A673 (cell line): ENCODE data around the gene DAP3. TPM values are rescaled to one million over a fixed set of nuclear protein-coding genes. Genes with fewer than 3 reads are reported as not detected.

Experiments
- BruUV-seq: library from RNA; stranded (reverse); fragments of 400-500 nt; replicated peaks from 2 replicates; lab custom pipeline; 2021; lab: Mats Ljungman, UMichigan
- CTCF ChIA-PET: fragments of 300-600 bp; sonication (Branson Sonifier 250); formaldehyde crosslinking; loops from one replicate; lab custom pipeline; 2022; ENCODE audit warnings: antibody characterized with exemption; lab: Charles Lee
- POLR2A ChIA-PET: fragments of 300-600 bp; sonication (Branson Sonifier 250); formaldehyde crosslinking; loops from one replicate; lab custom pipeline; 2022; ENCODE audit warnings: antibody characterized with exemption; ENCODE audit not compliant: low non-redundant PET; lab: Charles Lee
- DNase-seq: peaks from one replicate; pipeline ENCODE4 v3.0.0-alpha.2; 2015; ENCODE audit warnings: low spot score
- H3K27ac ChIP-seq: fragments of 200-600 bp; sonication (generic); 2 replicates; pipeline ENCODE4 v1.5.1; 2016; ENCODE audit warnings: mixed run types, low read depth, mild to moderate bottlenecking, mixed read lengths, antibody characterized with exemption, low read length; ENCODE audit not compliant: poor library complexity, severe bottlenecking
- H3K27me3 ChIP-seq: fragments of 200-600 bp; sonication (generic); replicated peaks from 2 replicates; pipeline ENCODE4 v1.6.1; 2017; ENCODE audit warnings: mixed run types, low read depth, mild to moderate bottlenecking, mixed read lengths, antibody characterized with exemption, low read length; ENCODE audit not compliant: insufficient read depth, poor library complexity
- H3K36me3 ChIP-seq: fragments of 200-600 bp; sonication (generic); 2 replicates; pipeline ENCODE4 v1.6.1; 2016; ENCODE audit warnings: mixed run types, mild to moderate bottlenecking, mixed read lengths, antibody characterized with exemption, low read length; ENCODE audit not compliant: insufficient read depth, poor library complexity, severe bottlenecking
- H3K4me1 ChIP-seq: fragments of 200-600 bp; sonication (generic); 2 replicates; pipeline ENCODE4 v1.6.1; 2017; ENCODE audit warnings: mixed run types, mild to moderate bottlenecking, mixed read lengths, antibody characterized with exemption, low read length; ENCODE audit not compliant: insufficient read depth, poor library complexity, severe bottlenecking
- H3K4me3 ChIP-seq: fragments of 200-600 bp; sonication (generic); 2 replicates; pipeline ENCODE4 v1.5.1; 2016; ENCODE audit warnings: low read depth, mixed run types, mild to moderate bottlenecking, mixed read lengths, low read length; ENCODE audit not compliant: poor library complexity, severe bottlenecking
- H3K9me3 ChIP-seq: fragments of 200-600 bp; sonication (generic); 2 replicates; pipeline ENCODE4 v1.6.1; 2016; ENCODE audit warnings: mixed run types, low read depth, mild to moderate bottlenecking, mixed read lengths, antibody characterized with exemption, low read length; ENCODE audit not compliant: poor library complexity, severe bottlenecking
- CTCF ChIP-seq: fragments of 300-800, 200-600 bp; sonication (generic); conservative IDR thresholded peaks from 2 replicates; pipeline ENCODE4 v1.5.1; 2017; ENCODE audit warnings: low read depth, mild to moderate bottlenecking, antibody characterized with exemption, low read length, moderate library complexity, mixed read lengths
- EZH2 ChIP-seq: fragments of 200-600 bp; sonication (generic); IDR thresholded peaks from 2 replicates; pipeline ENCODE4 v1.6.1; 2017; ENCODE audit warnings: borderline replicate concordance, low read depth, mild to moderate bottlenecking, mixed read lengths, antibody characterized with exemption, low read length; ENCODE audit not compliant: poor library complexity, severe bottlenecking
- intact Hi-C: fragments of 100-400 bp; cut with micrococcal nuclease; formaldehyde crosslinking; loops from one replicate; pipeline ENCODE4 v1.10.0; 2022; ENCODE audit not compliant: unreplicated experiment
- total RNA-seq: library from RNA; stranded (reverse); gene quantifications from 2 replicates; pipeline ENCODE4 v1.2.3, GENCODE V29; 2021

DAP3 gene
- total RNA-seq, 1 experiment from 2014 or later, result 205 TPM

- Histone ChIP-seq H3K36me3 (peaks cover 32% of the 10 kb centered on the region), H3K27me3 (no peaks in the 10 kb centered on the region), H3K27ac (no peak overlapping the region), H3K4me1 (peaks cover 4% of the 10 kb centered on the region), H3K4me3 (no peak overlapping the region), H3K9me3 (peaks cover 14% of the 10 kb centered on the region)
- no peak for DNase-seq
- CTCF ChIA-PET, result no interaction called here
- POLR2A ChIA-PET, result no interaction called here
- TF ChIP-seq CTCF, result no peak
- BruUV-seq, result no TSS peak
- intact Hi-C loops, result no loop called here
Measured at GRCh38 chr1:155695072-155695471, 6.2 kb downstream of the DAP3 start.

DNA sequence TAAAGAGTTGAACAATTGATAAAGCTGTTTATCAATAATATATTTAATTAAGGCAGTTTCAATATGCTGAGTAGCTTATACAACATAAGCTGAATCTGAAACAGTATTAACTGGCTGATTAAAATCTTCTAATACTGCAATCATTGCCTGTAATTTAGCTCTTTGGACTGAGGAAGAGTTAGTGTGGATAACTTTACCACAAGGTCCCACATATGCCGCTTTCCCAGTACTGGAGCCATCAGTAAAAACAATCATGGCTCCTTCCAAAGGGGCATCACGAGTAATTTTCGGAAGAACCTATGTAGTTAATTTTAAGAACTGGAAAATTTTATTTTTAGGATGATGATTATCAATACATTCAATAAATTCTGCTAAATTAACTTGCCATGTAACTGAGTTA, 6.7 kb downstream of the DAP3 start:
- Histone ChIP-seq H3K4me1 (no peaks in the 10 kb centered on the region), H3K27ac (no peak overlapping the region), H3K27me3 (no peaks in the 10 kb centered on the region), H3K36me3 (peaks cover 28% of the 10 kb centered on the region), H3K4me3 (no peak overlapping the region), H3K9me3 (peaks cover 14% of the 10 kb centered on the region)
- TF ChIP-seq CTCF (no peak), EZH2 (no peak)
- no TSS peak for BruUV-seq
- intact Hi-C loops, result no loop called here
- ChIA-PET CTCF (no interaction called here), POLR2A (no interaction called here)
- DNase-seq, result no peak

DNA sequence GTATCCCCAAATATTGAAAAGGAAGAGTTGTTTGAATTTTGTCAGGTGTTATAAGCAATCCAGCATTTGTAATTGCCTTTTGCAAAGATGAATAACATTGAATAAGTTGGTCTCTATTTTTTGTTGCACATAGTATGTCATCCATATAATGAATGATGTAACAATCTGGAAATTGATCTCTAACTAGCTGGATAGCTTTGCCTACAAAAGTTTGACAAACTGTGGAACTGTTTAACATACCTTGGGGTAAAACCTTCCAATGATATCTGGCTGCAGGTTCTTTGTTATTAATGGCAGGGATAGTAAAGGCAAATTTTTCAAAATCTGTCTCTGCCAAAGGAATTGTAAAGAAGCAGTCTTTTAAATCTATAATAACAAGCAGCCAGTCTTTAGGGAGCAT, 7.6 kb downstream of the DAP3 start:
- Histone ChIP-seq H3K4me1 (no peaks in the 10 kb centered on the region), H3K9me3 (peaks cover 9% of the 10 kb centered on the region), H3K4me3 (no peak overlapping the region), H3K36me3 (peaks cover 19% of the 10 kb centered on the region), H3K27ac (no peak overlapping the region), H3K27me3 (no peaks in the 10 kb centered on the region)
- DNase-seq, result no peak
- TF ChIP-seq CTCF (no peak), EZH2 (no peak)
- no TSS peak for BruUV-seq
- CTCF ChIA-PET, result no interaction called here
- POLR2A ChIA-PET, result no interaction called here
- intact Hi-C loops, result no loop called here
